ENCODE data around the gene PFN1. TPM values are rescaled to one million over a fixed set of nuclear protein-coding genes. Genes with fewer than 3 reads are reported as not detected.

PFN1 gene
- total RNA-seq, 1 experiment from 2014 or later = 1,213 TPM

DNA sequence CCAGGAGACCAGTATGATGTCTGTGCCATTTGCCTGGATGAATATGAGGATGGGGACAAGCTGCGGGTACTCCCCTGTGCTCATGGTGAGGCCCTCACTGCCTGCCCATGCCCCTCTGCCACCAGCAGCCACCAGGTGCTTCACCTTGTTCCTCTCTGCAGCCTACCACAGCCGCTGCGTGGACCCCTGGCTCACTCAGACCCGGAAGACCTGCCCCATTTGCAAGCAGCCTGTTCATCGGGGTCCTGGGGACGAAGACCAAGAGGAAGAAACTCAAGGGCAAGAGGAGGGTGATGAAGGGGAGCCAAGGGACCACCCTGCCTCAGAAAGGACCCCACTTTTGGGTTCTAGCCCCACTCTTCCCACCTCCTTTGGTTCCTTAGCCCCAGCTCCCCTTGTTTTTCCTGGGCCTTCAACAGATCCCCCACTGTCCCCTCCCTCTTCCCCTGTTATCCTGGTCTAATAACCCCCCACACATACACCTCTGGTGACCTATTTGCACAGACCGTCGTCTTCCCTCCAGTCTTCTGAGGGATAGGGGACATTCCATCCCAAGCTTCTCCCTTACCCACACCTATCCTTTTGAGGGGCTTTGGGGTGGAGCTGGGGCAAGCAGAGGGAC, 3.7 kb downstream of the PFN1 start:
- ChIA-PET POLR2A (interaction anchor here (0.5 to 4.7 kb wide), 3 partner anchors 20 to 261 kb away, joined by 3 to 45 read pairs (median 3); partner anchors contain the start of gene SPAG7), RAD21 (ENCODE audit: low non-redundant PET in 1 of 2, low total read pairs in 2 of 2, uncharacterized antibody in 2 of 2, unreplicated experiment in 2 of 2) (no interaction called here), CTCF (no interaction called here)
- intact Hi-C loops (cut with micrococcal nuclease) = loop anchor here (1.0 to 5.0 kb wide), 2 partner anchors 43 to 118 kb away; partner anchors contain the start of gene CAMTA2
- ATAC-seq (no peak), DNase-seq (ENCODE audit: low read depth, low spot score) (no peak)
- Histone ChIP-seq H3K9me2 (ENCODE audit: insufficient read depth) (no peaks in the 10 kb centered on the region), H3K9me3 (ENCODE audit: control insufficient read depth in 1 of 2, insufficient read depth in 1 of 2, low read depth in 1 of 2, low read length in 2 of 2) (no peaks in the 10 kb centered on the region), H3K4me2 (ENCODE audit: low read length) (peak overlapping the region; percentile 100), H3K79me2 (ENCODE audit: insufficient read depth, low read length) (peaks cover 82% of the 10 kb centered on the region), H3K9ac (ENCODE audit: low read length) (peak overlapping the region; percentile 97), H3K27ac (ENCODE audit: low read depth, low read length) (peak overlapping the region; percentile 65), H2AFZ (ENCODE audit: low read depth, low read length, poor library complexity, severe bottlenecking) (no peak overlapping the region), H3K36me3 (ENCODE audit: control insufficient read depth in 1 of 2, insufficient read depth in 2 of 2, low read length in 2 of 2) (peaks cover 9 to 25% of the 10 kb centered on the region in 2 experiments; a peak in 2 of 4 replicates), H4K20me1 (ENCODE audit: insufficient read depth) (peaks cover 12% of the 10 kb centered on the region; the same call in 1 of the 2 replicates), H3K27me3 (ENCODE audit: insufficient read depth, low read length) (no peaks in the 10 kb centered on the region), H3K4me3 (replicated peaks in 1 of 2; ENCODE audit: low read depth in 1 of 2, low read length in 2 of 2) (peak overlapping the region; percentile 96 to 97; a peak in 3 of 4 replicates), H3K4me1 (ENCODE audit: control insufficient read depth in 1 of 2, insufficient read depth in 2 of 2, low read length in 2 of 2) (peaks cover 28 to 57% of the 10 kb centered on the region in 2 experiments)
- TF ChIP-seq SP1 (IDR thresholded peaks at IDR 0.05; ENCODE audit: low read depth) (no peak), SIN3A (IDR thresholded peaks at IDR 0.05; ENCODE audit: low read depth) (peak; percentile 21)
- BruUV-seq (replicated peaks) = no TSS peak

DNA sequence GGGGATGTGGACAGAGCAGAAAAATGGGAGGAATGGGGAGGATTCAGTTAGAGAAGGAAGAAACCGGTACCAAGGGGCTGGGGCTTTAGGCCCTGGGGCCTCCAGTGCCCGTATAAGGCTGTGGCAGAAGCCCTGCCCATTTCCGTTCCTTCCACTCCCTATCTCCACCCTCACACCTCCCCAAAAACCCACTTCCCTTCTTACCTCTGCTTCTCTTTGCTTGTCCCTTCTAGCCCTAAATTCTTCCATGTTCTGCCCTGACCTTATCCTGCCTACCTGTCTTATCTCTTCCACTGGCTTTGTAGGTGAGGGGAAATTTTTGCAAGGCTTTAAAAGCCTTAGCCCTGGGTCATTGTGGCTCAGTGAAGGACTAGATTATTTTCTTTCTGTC, 4.2 kb downstream of the PFN1 start:
- CTCF ChIA-PET = no interaction called here
- intact Hi-C loops (cut with micrococcal nuclease) = no loop called here

More for the DNA sequence above, 4.2 kb downstream of the PFN1 start:
- Histone ChIP-seq H3K36me3 (ENCODE audit: control insufficient read depth in 1 of 2, insufficient read depth in 2 of 2, low read length in 2 of 2) (peaks cover 9 to 25% of the 10 kb centered on the region in 2 experiments; a peak in 2 of 4 replicates), H3K4me1 (ENCODE audit: control insufficient read depth in 1 of 2, insufficient read depth in 2 of 2, low read length in 2 of 2) (peaks cover 28 to 52% of the 10 kb centered on the region in 2 experiments), H4K20me1 (ENCODE audit: insufficient read depth) (peaks cover 12% of the 10 kb centered on the region; the same call in 1 of the 2 replicates), H2AFZ (ENCODE audit: low read depth, low read length, poor library complexity, severe bottlenecking) (no peak overlapping the region), H3K4me3 (replicated peaks in 1 of 2; ENCODE audit: low read depth in 1 of 2, low read length in 2 of 2) (no peak overlapping the region), H3K27me3 (ENCODE audit: insufficient read depth, low read length) (no peaks in the 10 kb centered on the region), H3K79me2 (ENCODE audit: insufficient read depth, low read length) (peaks cover 86% of the 10 kb centered on the region), H3K27ac (ENCODE audit: low read depth, low read length) (peak overlapping the region; percentile 65), H3K9me3 (ENCODE audit: control insufficient read depth in 1 of 2, insufficient read depth in 1 of 2, low read depth in 1 of 2, low read length in 2 of 2) (no peaks in the 10 kb centered on the region), H3K4me2 (ENCODE audit: low read length) (no peak overlapping the region), H3K9me2 (ENCODE audit: insufficient read depth) (no peaks in the 10 kb centered on the region), H3K9ac (ENCODE audit: low read length) (peak overlapping the region; percentile 97; the same call in 1 of the 2 replicates)
- ChIA-PET RAD21 (ENCODE audit: low non-redundant PET in 1 of 2, low total read pairs in 2 of 2, uncharacterized antibody in 2 of 2, unreplicated experiment in 2 of 2) (no interaction called here), POLR2A (interaction anchor here (0.5 to 2.0 kb wide), 2 partner anchors 23 to 261 kb away, joined by 3 to 5 read pairs; partner anchors contain the start of gene SPAG7)
- ATAC-seq (no peak), DNase-seq (ENCODE audit: low read depth, low spot score) (no peak)
- no TSS peak for BruUV-seq (replicated peaks)
- TF ChIP-seq RAD21 (IDR thresholded peaks at IDR 0.05; ENCODE audit: low read depth) (no peak), JUND (IDR thresholded peaks at IDR 0.05) (peak; percentile 16; the same call in 1 of the 2 replicates), POLR2AphosphoS5 (IDR thresholded peaks at IDR 0.05; ENCODE audit: low read depth, low read length) (peak; percentile 41; the same call in 1 of the 2 replicates)

Measured in HCT116 (cell line).